MCF 10A (cell line): ENCODE data around the gene TUT4. TPM values are rescaled to one million over a fixed set of nuclear protein-coding genes. Genes with fewer than 3 reads are reported as not detected.

Experiments used
- BruUV-seq: library from RNA; stranded (reverse); fragments of 400-500 nt; replicated peaks from 2 replicates; lab custom pipeline; 2021; lab: Mats Ljungman, UMichigan
- CTCF ChIA-PET: fragments of 300-600 bp; sonication (Branson Sonifier 250); formaldehyde crosslinking; extraction: SDS; loops from one replicate; lab custom pipeline; 2021; ENCODE audit warnings: antibody characterized with exemption, inconsistent platforms; lab: Yijun Ruan, JAX
- POLR2A ChIA-PET: fragments of 300-600, 350-650 bp; sonication (Branson Sonifier 250); formaldehyde crosslinking; extraction: SDS; loops from one replicate; lab custom pipeline; 2020; ENCODE audit warnings: antibody characterized with exemption, inconsistent platforms; lab: Yijun Ruan, JAX
- DNase-seq: peaks from one replicate; pipeline ENCODE4 v3.0.0-alpha.2; 2018; ENCODE audit not compliant: unreplicated experiment
- H3K27ac Mint-ChIP-seq: one replicate; pipeline ENCODE4 v1.8.0; 2022; ENCODE audit warnings: mild to moderate bottlenecking, low read depth, mixed read lengths; ENCODE audit not compliant: unreplicated experiment
- H3K27me3 Mint-ChIP-seq: one replicate; pipeline ENCODE4 v1.8.0; 2022; ENCODE audit warnings: mixed read lengths; ENCODE audit not compliant: insufficient read depth, unreplicated experiment
- H3K36me3 Mint-ChIP-seq: one replicate; pipeline ENCODE4 v1.8.0; 2022; ENCODE audit warnings: mild to moderate bottlenecking, moderate library complexity, mixed read lengths; ENCODE audit not compliant: insufficient read depth, unreplicated experiment
- H3K4me1 Mint-ChIP-seq: one replicate; pipeline ENCODE4 v1.8.0; 2022; ENCODE audit warnings: mixed read lengths; ENCODE audit not compliant: insufficient read depth, unreplicated experiment
- H3K4me3 Mint-ChIP-seq: one replicate; pipeline ENCODE4 v1.8.0; 2022; ENCODE audit warnings: mild to moderate bottlenecking, moderate library complexity, mixed read lengths; ENCODE audit not compliant: unreplicated experiment
- H3K9me3 Mint-ChIP-seq: one replicate; pipeline ENCODE4 v1.8.0; 2022; ENCODE audit warnings: mixed read lengths; ENCODE audit not compliant: unreplicated experiment
- intact Hi-C: fragments of 100-400 bp; cut with micrococcal nuclease; formaldehyde crosslinking; loops from 2 replicates; pipeline ENCODE4 v1.14.1; 2022
- total RNA-seq: library from RNA; stranded (reverse); gene quantifications from 2 replicates; pipeline ENCODE4 v1.2.3, GENCODE V29; 2022
- TF ChIP-seq, protein P1 (sequence below): fragments of 200-600 bp; IDR thresholded peaks from one replicate; pipeline ENCODE4 v1.8.0; 2022; ENCODE audit warnings: antibody characterized with exemption, mild to moderate bottlenecking; ENCODE audit not compliant: unreplicated experiment

Gene TUT4
- total RNA-seq, 1 experiment from 2014 or later = 90.7 TPM

DNA sequence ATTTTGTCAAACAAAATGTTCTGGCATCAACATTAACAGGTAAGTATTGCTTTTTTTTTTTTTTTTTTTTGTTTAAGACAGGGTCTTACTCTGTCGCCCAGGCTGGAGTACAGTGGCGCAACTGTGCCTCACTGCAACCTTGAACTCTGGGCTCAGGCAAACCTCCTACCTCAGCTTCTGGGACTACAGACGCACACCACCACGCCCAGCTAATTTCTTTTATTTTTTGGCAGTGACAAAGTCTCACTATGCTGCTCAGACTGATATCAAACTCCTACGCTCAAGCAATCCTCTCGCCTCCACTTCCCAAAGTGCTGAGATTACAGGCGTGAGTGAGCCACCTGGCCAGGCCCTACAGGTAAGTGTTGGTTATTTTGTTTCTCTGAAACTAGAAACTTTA is 2.4 kb downstream of the TUT4 start:
- Mint-ChIP-seq H3K4me3 (no peak overlapping the region), H3K36me3 (peaks cover 7% of the 10 kb centered on the region), H3K27ac (peak overlapping the region; percentile 57), H3K4me1 (peaks cover 37% of the 10 kb centered on the region), H3K27me3 (no peaks in the 10 kb centered on the region), H3K9me3 (no peaks in the 10 kb centered on the region)
- TF ChIP-seq, protein P1, sequence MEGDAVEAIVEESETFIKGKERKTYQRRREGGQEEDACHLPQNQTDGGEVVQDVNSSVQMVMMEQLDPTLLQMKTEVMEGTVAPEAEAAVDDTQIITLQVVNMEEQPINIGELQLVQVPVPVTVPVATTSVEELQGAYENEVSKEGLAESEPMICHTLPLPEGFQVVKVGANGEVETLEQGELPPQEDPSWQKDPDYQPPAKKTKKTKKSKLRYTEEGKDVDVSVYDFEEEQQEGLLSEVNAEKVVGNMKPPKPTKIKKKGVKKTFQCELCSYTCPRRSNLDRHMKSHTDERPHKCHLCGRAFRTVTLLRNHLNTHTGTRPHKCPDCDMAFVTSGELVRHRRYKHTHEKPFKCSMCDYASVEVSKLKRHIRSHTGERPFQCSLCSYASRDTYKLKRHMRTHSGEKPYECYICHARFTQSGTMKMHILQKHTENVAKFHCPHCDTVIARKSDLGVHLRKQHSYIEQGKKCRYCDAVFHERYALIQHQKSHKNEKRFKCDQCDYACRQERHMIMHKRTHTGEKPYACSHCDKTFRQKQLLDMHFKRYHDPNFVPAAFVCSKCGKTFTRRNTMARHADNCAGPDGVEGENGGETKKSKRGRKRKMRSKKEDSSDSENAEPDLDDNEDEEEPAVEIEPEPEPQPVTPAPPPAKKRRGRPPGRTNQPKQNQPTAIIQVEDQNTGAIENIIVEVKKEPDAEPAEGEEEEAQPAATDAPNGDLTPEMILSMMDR = no peak
- intact Hi-C loops = loop anchor here (5.0 kb wide), 2 partner anchors 88 to 148 kb away; partner anchors contain the start of genes ORC1 and PRPF38A
- BruUV-seq = no TSS peak
- DNase-seq = peak; percentile 38
- ChIA-PET CTCF (interaction anchor here (0.7 to 1.3 kb wide), 6 partner anchors 30 to 164 kb away, joined by 3 to 4 read pairs (median 3); no protein-coding TSS in a partner anchor), POLR2A (interaction anchor here (0.7 to 2.2 kb wide), 23 partner anchors 14 to 411 kb away, joined by 3 to 56 read pairs (median 5); partner anchors contain the start of genes CC2D1B, ORC1 and PRPF38A)

DNA sequence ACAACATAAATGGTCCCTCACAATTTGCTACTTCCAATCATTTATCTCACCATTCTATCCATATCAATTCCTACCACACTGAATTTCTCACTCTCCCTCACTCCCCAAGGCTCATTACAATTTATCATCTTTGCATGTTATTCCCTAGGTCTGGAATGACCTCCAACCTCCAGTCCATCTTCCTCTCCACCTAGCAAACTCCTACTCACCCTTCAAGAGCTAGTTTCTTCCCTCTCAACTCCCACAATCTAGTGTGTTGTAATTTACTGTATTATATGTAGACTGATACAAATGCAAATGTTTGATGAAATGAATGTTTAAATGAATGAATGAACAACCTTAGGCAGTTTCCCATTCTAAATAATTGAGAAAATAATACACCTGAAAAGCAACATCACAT is 3.6 kb downstream of the TUT4 start:
- ChIA-PET CTCF (interaction anchor here (0.6 to 1.0 kb wide), 2 partner anchors 120 to 137 kb away, joined by 3 read pairs; no protein-coding TSS in a partner anchor), POLR2A (interaction anchor here (0.5 to 2.5 kb wide), 12 partner anchors 8 to 139 kb away, joined by 3 to 15 read pairs (median 4); no protein-coding TSS in a partner anchor)
- TF ChIP-seq, protein P1 = no peak
- intact Hi-C loops = no loop called here
- Mint-ChIP-seq H3K4me1 (peaks cover 26% of the 10 kb centered on the region), H3K27ac (peak overlapping the region; percentile 20), H3K4me3 (no peak overlapping the region), H3K9me3 (no peaks in the 10 kb centered on the region), H3K27me3 (no peaks in the 10 kb centered on the region), H3K36me3 (peaks cover 16% of the 10 kb centered on the region)
- BruUV-seq = no TSS peak
- no peak for DNase-seq

DNA sequence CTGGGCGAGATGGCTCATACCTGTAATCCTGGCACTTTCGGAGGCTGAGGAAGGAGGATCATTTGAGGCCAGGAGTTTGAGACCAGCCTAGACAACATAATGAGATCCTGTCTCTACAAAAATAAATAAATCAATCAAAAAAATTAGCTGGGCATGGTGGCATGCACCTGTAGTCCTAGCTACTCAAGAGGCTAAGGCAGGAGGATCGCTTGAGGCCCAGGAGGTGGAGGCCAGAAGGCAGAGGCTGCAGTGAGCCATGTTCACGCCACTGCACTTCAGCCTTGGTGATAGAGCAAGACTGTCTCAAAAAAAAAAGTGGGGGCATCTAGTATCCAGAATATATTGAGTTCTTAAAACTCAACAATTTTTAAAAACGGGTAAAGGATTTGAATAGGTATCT is 6.0 kb downstream of the TUT4 start:
- Mint-ChIP-seq H3K27me3 (no peaks in the 10 kb centered on the region), H3K4me3 (no peak overlapping the region), H3K4me1 (peaks cover 21% of the 10 kb centered on the region), H3K27ac (no peak overlapping the region), H3K36me3 (peaks cover 32% of the 10 kb centered on the region), H3K9me3 (no peaks in the 10 kb centered on the region)
- intact Hi-C loops = no loop called here
- DNase-seq = no peak
- POLR2A ChIA-PET = interaction anchor here (1.0 to 2.1 kb wide), 2 partner anchors 10 to 126 kb away, joined by 3 to 7 read pairs; no protein-coding TSS in a partner anchor
- no TSS peak for BruUV-seq
- TF ChIP-seq, protein P1 = no peak
- CTCF ChIA-PET = no interaction called here

DNA sequence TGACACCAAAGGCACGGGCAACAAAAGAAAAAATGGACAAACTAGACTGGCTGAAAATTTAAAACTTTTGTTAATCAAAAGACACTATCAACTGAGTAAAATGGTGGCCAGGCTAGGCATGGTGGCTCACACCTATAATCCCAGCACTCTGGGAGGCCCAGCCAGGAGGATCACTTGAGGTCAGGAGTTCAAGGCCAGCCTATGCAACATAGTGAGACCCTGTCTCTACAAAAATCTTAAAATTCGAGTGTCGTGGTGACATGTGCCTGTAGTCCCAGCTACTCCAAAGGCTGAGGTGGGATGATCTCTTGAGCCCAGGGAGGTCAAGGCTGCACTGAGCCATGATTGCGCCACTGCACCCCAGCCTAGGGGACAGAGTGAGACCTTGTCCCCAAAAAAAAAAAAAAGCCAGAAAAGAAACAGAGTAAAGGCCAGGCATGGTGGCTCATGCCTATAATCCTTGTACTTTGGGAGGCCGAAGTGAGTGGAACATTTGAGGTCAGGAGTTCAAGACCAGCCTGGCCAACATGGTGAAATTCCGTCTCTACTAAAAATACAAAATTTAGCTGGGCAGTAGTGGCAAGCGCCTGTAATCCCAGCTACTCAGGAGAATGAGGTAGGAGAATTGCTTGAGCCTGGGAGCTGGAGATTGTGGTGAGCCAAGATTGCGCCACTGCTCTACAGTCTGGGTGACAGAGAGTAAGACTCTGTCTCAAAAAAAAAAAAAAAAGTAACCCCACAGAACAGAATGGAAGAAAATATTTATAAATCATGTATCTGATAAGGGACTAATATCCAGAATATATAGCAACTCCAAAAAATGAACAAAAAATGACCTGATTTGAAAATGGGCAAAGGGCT is 8.0 kb downstream of the TUT4 start:
- Mint-ChIP-seq H3K4me3 (no peak overlapping the region), H3K36me3 (peaks cover 45% of the 10 kb centered on the region), H3K4me1 (peaks cover 16% of the 10 kb centered on the region), H3K27me3 (no peaks in the 10 kb centered on the region), H3K27ac (no peak overlapping the region), H3K9me3 (no peaks in the 10 kb centered on the region)
- intact Hi-C loops = no loop called here
- no TSS peak for BruUV-seq
- CTCF ChIA-PET = no interaction called here
- POLR2A ChIA-PET = interaction anchor here (0.7 to 0.9 kb wide), 2 partner anchors 28 to 59 kb away, joined by 3 read pairs; no protein-coding TSS in a partner anchor
- DNase-seq = no peak
- TF ChIP-seq, protein P1 = no peak
